GM12878 (cell line): ENCODE data around the gene MZT2A. TPM values are rescaled to one million over a fixed set of nuclear protein-coding genes. Genes with fewer than 3 reads are reported as not detected.
"Not testable (repeated sequence)": the region's sequence is repeated elsewhere in the genome, so short reads cannot be mapped to it uniquely, and the experiment has no call there.

ENCODE experiments used
- ATAC-seq: fragments of 200-7000 bp; cut with Tn5 transposase; 3 replicates; pipeline ENCODE4 v1.9.1; 2020; ENCODE audit warnings: mild to moderate bottlenecking, moderate library complexity
- BruUV-seq: library from RNA; stranded (reverse); fragments of 400-500 nt; replicated peaks from 2 replicates; lab custom pipeline; 2021; lab: Mats Ljungman, UMichigan
- CTCF ChIA-PET: fragments of 300-600 bp; sonication (Branson Sonifier 250); formaldehyde crosslinking; extraction: SDS; loops from one replicate; lab custom pipeline; 2021; ENCODE audit warnings: inconsistent platforms; lab: Yijun Ruan, JAX
- POLR2A ChIA-PET: fragments of 350-600 bp; formaldehyde crosslinking; extraction: SDS; loops from one replicate; lab custom pipeline; 2021; ENCODE audit warnings: inconsistent platforms; lab: Charles Lee
- RAD21 ChIA-PET: fragments of 300-600 bp; sonication (Branson Sonifier 250); formaldehyde crosslinking; loops from one replicate; lab custom pipeline; 2023; ENCODE audit warnings: antibody characterized with exemption; ENCODE audit not compliant: unreplicated experiment; lab: Charles Lee
- SMC1A ChIA-PET: fragments of 300-600 bp; sonication (Branson Sonifier 250); formaldehyde crosslinking; loops from one replicate; lab custom pipeline; 2023; ENCODE audit not compliant: unreplicated experiment, uncharacterized antibody; lab: Charles Lee
- DNase-seq: peaks from one replicate; pipeline ENCODE4 v3.0.0-alpha.2; 2011; ENCODE audit warnings: low read depth, low spot score
- FAIRE-seq: peaks from 3 replicates; lab custom pipeline; 2011; peaks lifted over from hg19 to GRCh38; lab: Jason Lieb, UNC
- H2AFZ ChIP-seq: 2 replicates; pipeline ENCODE4 v1.6.0; 2011; ENCODE audit warnings: low read depth, low read length, control low read depth; ENCODE audit not compliant: control insufficient read depth
- H3K27ac ChIP-seq: 2 replicates; pipeline ENCODE4 v1.5.1; 2011; ENCODE audit warnings: control low read depth; ENCODE audit not compliant: control insufficient read depth, insufficient read depth
- H3K27me3 ChIP-seq, 2 experiments: replicated peaks in 1 of 2; 2 replicates each; pipeline versions ENCODE4 v1.6.0 to v1.6.1; 2011; ENCODE audit warnings: low read length in 1 of 2; ENCODE audit not compliant: control insufficient read depth in 2 of 2, insufficient read depth in 2 of 2
- H3K36me3 ChIP-seq, 2 experiments: 2 replicates each; pipeline ENCODE4 v1.5.1; 2011; ENCODE audit warnings: low read length in 1 of 2; ENCODE audit not compliant: control insufficient read depth in 2 of 2, insufficient read depth in 2 of 2
- H3K4me1 ChIP-seq: 2 replicates; pipeline ENCODE4 v1.6.1; 2011; ENCODE audit warnings: mild to moderate bottlenecking, low read length, moderate library complexity, mixed read lengths; ENCODE audit not compliant: control insufficient read depth, insufficient read depth
- H3K4me2 ChIP-seq: 2 replicates; pipeline ENCODE4 v1.6.0; 2011; ENCODE audit warnings: control low read depth; ENCODE audit not compliant: control insufficient read depth, insufficient read depth
- H3K4me3 ChIP-seq: fragments of 200-600 bp; sonication (generic); 2 replicates; pipeline ENCODE4 v1.5.1; 2016
- H3K79me2 ChIP-seq: 2 replicates; pipeline ENCODE4 v1.6.0; 2011; ENCODE audit warnings: low read length; ENCODE audit not compliant: control insufficient read depth, insufficient read depth
- H3K9ac ChIP-seq: 2 replicates; pipeline ENCODE4 v1.8.0; 2011; ENCODE audit warnings: low read length, control low read depth, mixed read lengths; ENCODE audit not compliant: control insufficient read depth, insufficient read depth
- H3K9me3 ChIP-seq: replicated peaks from 3 replicates; pipeline ENCODE4 v1.5.1; 2011; ENCODE audit warnings: mild to moderate bottlenecking, low read length; ENCODE audit not compliant: control insufficient read depth, insufficient read depth
- H4K20me1 ChIP-seq: 2 replicates; pipeline ENCODE4 v1.6.0; 2011; ENCODE audit not compliant: control insufficient read depth, insufficient read depth
- WGBS: methylation state at CpG from one replicate; pipeline ENCODE4 v1.1.6; 2016; ENCODE audit warnings: low lambda C conversion rate; ENCODE audit not compliant: insufficient replicate concordance, insufficient coverage; ENCODE audit errors: missing lambda C conversion rate; 5-methylcytosine and 5-hydroxymethylcytosine counted together
- in situ Hi-C: fragments of 300-500 bp; cut with MboI; formaldehyde crosslinking; loops from 9 replicates; pipeline ENCODE4 v1.14.3; 2018; ENCODE audit warnings: mixed read lengths
- intact Hi-C: fragments of 100-400 bp; cut with micrococcal nuclease; formaldehyde crosslinking; loops from one replicate; pipeline ENCODE4 v1.14.2; 2022; ENCODE audit not compliant: unreplicated experiment
- polyA plus RNA-seq, 11 experiments: library from polyadenylated mRNA; depleted of rRNA in 4 of 11; unstranded in 6 of 11; stranded (reverse) in 5 of 11; fragments of >200 nt; fragmentation: Nextera tagmentation in 4 of 11; fragmentation: Illumina TruSeq in 1 of 11; extraction: Ambion mirVana in 4 of 11; extraction: Trizol in 1 of 11; gene quantifications; 1 replicate in 1 of 11; 2 replicates in 10 of 11; pipeline versions ENCODE4 v1.2.1 to v1.2.3, GENCODE V29; 2011 to 2016; ENCODE audit warnings: inconsistent platforms in 2 of 11, missing spikeins in 2 of 11, low read depth in 1 of 11
- total RNA-seq, 4 experiments: library from RNA; depleted of rRNA in 3 of 4; stranded (reverse); fragments of >200 nt in 3 of 4; fragmentation: Illumina TruSeq in 1 of 4; extraction: Trizol in 1 of 4; gene quantifications; 2 replicates each; pipeline versions ENCODE4 v1.2.1 to v1.2.3, GENCODE V29; 2013 to 2021

MZT2A gene
- total and polyA plus RNA-seq, 10 of the 15 experiments (the other 5 are each of a cell fraction or from before 2014, with no cell fraction given), result 6.3 to 325 (median 151) TPM

GRCh38 chr2:131511969-131512870 is 20.0 kb upstream of the MZT2A start:
- FAIRE-seq, H3K27ac ChIP-seq, H3K4me2 ChIP-seq, intact Hi-C loops, H3K79me2 ChIP-seq, H2AFZ ChIP-seq, H3K9ac ChIP-seq, H3K4me3 ChIP-seq, H4K20me1 ChIP-seq, H3K27me3 ChIP-seq, POLR2A ChIA-PET, in situ Hi-C loops, H3K9me3 ChIP-seq, RAD21 ChIA-PET, DNase-seq, CTCF ChIA-PET, SMC1A ChIA-PET, ATAC-seq: not testable (repeated sequence)
- H3K36me3 ChIP-seq, result peaks cover 0 to 18% of the 10 kb centered on the region in 2 experiments; a peak in 3 of 4 replicates
- WGBS, result 81% methylated on average over 17 of the region's 17 CpGs
- TSS peak; percentile 43 for BruUV-seq
- peaks cover 16% of the 10 kb centered on the region for H3K4me1 ChIP-seq

- H3K4me2 ChIP-seq, RAD21 ChIA-PET, H3K27me3 ChIP-seq, H4K20me1 ChIP-seq, H3K9ac ChIP-seq, intact Hi-C loops, BruUV-seq, H3K79me2 ChIP-seq, H3K27ac ChIP-seq, H3K4me3 ChIP-seq, H2AFZ ChIP-seq, H3K9me3 ChIP-seq, in situ Hi-C loops, SMC1A ChIA-PET, POLR2A ChIA-PET, CTCF ChIA-PET, FAIRE-seq, DNase-seq: not testable (repeated sequence)
- peaks cover 0 to 17% of the 10 kb centered on the region in 2 experiments; a peak in 3 of 4 replicates for H3K36me3 ChIP-seq
- 83% methylated on average over 16 of the region's 22 CpGs for WGBS
- 0 out of 3 replicates have a peak, but pooled peaks have one; percentile 11 for ATAC-seq
- H3K4me1 ChIP-seq, result peaks cover 16% of the 10 kb centered on the region
Observed at GRCh38 chr2:131511291-131511968, 19.2 kb upstream of the MZT2A start.
